ACC112 (cell line): Measurements from ENCODE around the gene MMP15.
"Not testable (repeated sequence)": the region's sequence is repeated elsewhere in the genome, so short reads cannot be mapped to it uniquely, and the experiment has no call there.

Experiments used
- H2AFZ ChIP-seq: fragments of 200-600 bp; sonication (generic); one replicate; pipeline ENCODE4 v1.6.0; 2017; ENCODE audit warnings: antibody characterized with exemption, low read length; ENCODE audit not compliant: unreplicated experiment
- H3K27ac ChIP-seq: fragments of 200-600 bp; sonication (generic); 2 replicates; pipeline ENCODE4 v1.5.1; 2014; ENCODE audit warnings: low read depth, mild to moderate bottlenecking, antibody characterized with exemption, low read length, moderate library complexity
- H3K27me3 ChIP-seq: fragments of 200-600 bp; sonication (generic); 2 replicates; pipeline ENCODE4 v1.6.1; 2014; ENCODE audit warnings: mild to moderate bottlenecking, antibody characterized with exemption, low read length, moderate library complexity, mixed read lengths; ENCODE audit not compliant: insufficient read depth
- H3K36me3 ChIP-seq: fragments of 200-600 bp; sonication (generic); 2 replicates; pipeline ENCODE4 v1.6.1; 2016; ENCODE audit warnings: mild to moderate bottlenecking, antibody characterized with exemption, low read length, moderate library complexity, mixed read lengths; ENCODE audit not compliant: insufficient read depth
- H3K4me1 ChIP-seq: fragments of 200-600 bp; sonication (generic); one replicate; pipeline ENCODE4 v1.6.1; 2016; ENCODE audit warnings: low read length, mixed read lengths; ENCODE audit not compliant: insufficient read depth, unreplicated experiment, control insufficient read depth
- H3K4me3 ChIP-seq: fragments of 200-600 bp; sonication (generic); 2 replicates; pipeline ENCODE4 v1.5.1; 2014; ENCODE audit warnings: mild to moderate bottlenecking, low read depth, low read length
- H3K79me2 ChIP-seq: fragments of 200-600 bp; sonication (generic); one replicate; pipeline ENCODE4 v1.6.0; 2016; ENCODE audit warnings: low read length; ENCODE audit not compliant: control insufficient read depth, unreplicated experiment, insufficient read depth

Gene MMP15

DNA sequence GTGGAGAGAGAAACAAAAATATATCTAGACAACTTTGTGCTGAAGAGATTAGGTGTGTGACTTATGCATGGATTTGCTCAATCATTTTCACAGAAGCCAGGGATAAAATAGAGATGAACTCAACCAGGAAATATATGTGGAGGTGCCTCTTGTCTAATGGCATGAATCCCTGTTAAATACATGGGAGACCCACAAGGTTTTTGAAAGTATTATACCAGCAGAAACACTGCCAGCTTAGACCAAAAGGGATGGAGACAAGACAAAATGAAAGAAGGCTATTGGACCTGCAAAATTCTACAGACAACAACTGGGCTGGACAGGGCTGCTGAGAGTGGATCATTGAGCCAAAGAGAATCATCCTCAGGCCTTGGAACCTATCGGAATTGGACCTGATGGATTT, 51.0 kb downstream of the MMP15 start:
- H3K27ac ChIP-seq: no peak overlapping the region
- no peak overlapping the region for H2AFZ ChIP-seq
- H3K4me1 ChIP-seq: no peaks in the 10 kb centered on the region
- no peaks in the 10 kb centered on the region for H3K79me2 ChIP-seq
- H3K27me3 ChIP-seq: no peaks in the 10 kb centered on the region; the same call in 1 of the 2 replicates
- H3K4me3 ChIP-seq: no peak overlapping the region
- H3K36me3 ChIP-seq: no peaks in the 10 kb centered on the region

DNA sequence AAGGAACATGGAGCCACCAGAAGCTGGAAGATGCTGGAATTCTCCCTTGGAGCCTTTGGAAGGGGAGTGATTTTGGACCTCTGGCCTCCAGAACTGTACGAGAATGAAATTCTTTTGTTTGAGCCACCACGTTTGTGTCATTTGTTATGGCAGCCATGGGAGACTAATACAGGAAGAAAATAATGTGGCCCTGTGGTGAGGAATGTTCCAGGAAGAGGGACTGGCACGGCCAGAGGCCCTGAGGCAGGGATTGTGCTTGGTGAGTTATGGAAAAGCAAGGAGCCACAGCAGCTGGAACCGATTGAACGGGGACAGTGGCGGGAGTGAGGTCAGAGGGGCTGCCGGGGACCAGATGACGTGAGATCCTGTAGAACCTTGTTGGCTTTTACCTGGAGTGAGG, 52.2 kb downstream of the MMP15 start:
- H3K27me3 ChIP-seq: no peaks in the 10 kb centered on the region; the same call in 1 of the 2 replicates
- no peak overlapping the region for H3K27ac ChIP-seq
- no peak overlapping the region for H2AFZ ChIP-seq
- no peaks in the 10 kb centered on the region for H3K36me3 ChIP-seq
- no peaks in the 10 kb centered on the region for H3K4me1 ChIP-seq
- H3K4me3 ChIP-seq: no peak overlapping the region
- no peaks in the 10 kb centered on the region for H3K79me2 ChIP-seq

DNA sequence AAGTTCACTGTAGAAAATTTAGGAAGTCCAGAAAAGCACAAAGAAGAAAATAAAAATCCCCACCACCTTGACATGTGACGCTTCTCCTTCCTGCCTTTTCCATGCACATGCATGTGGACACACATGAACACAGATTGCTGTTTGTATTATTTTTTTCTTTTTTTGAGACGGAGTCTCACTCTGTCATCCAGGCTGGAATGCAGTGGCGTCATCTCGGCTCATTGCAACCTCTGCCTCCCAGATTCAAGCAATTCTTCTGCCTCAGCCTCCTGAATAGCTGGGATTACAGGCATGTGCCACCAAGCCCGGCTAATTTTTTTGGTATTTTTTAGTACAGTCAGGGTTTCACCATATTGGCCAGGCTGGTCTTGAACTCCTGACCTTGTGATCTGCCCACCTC, 55.1 kb downstream of the MMP15 start:
- H3K27ac ChIP-seq, H3K27me3 ChIP-seq, H3K4me3 ChIP-seq, H3K36me3 ChIP-seq, H2AFZ ChIP-seq, H3K4me1 ChIP-seq, H3K79me2 ChIP-seq: not testable (repeated sequence)

DNA sequence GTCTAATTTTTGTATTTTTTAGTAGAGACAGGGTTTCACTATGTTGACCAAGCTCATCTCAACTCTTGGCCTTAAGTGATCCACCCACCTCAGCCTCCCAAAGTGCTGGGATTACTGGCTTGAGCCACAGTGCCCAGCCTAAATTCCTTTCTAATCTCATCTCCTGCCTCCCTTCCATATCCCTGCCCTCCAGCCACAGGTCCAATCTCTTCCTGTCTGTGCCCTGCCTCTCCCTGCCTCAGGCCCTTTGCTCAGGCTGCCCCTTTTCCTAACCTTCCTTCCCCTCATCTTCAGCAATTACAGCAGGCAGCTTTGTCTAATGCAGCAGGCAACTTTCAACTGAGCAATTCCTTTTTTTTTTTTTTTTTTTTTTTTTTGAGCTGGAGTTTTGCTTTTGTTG, 56.8 kb downstream of the MMP15 start:
- Histone ChIP-seq H2AFZ (no peak overlapping the region), H3K27me3 (no peaks in the 10 kb centered on the region; the same call in 1 of the 2 replicates), H3K79me2 (no peaks in the 10 kb centered on the region), H3K4me1 (no peaks in the 10 kb centered on the region), H3K36me3 (no peaks in the 10 kb centered on the region), H3K27ac (no peak overlapping the region), H3K4me3 (no peak overlapping the region)

DNA sequence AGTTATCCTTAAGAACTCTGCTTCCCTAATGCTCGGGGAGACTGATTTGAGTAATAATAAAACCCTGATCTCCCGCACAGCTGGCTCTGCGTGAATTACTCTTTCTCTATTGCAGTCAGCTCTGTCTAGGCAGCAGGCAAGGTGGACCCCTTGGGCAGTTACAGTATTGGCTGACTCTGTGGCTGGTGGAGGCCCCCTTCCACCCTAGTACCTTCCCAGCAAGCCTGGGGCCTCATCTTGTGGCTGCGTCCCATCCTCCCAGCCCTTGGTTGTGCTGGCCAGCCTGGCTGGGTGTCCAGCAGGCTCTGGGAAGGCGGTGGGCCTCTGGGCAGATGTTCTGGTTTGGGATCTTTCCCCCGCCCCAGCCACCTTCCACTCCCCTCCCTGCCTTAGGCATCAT, 59.1 kb downstream of the MMP15 start:
- Histone ChIP-seq H3K4me3 (no peak overlapping the region), H3K27ac (no peak overlapping the region), H2AFZ (no peak overlapping the region), H3K4me1 (no peaks in the 10 kb centered on the region), H3K27me3 (no peaks in the 10 kb centered on the region), H3K36me3 (no peaks in the 10 kb centered on the region), H3K79me2 (no peaks in the 10 kb centered on the region)

DNA sequence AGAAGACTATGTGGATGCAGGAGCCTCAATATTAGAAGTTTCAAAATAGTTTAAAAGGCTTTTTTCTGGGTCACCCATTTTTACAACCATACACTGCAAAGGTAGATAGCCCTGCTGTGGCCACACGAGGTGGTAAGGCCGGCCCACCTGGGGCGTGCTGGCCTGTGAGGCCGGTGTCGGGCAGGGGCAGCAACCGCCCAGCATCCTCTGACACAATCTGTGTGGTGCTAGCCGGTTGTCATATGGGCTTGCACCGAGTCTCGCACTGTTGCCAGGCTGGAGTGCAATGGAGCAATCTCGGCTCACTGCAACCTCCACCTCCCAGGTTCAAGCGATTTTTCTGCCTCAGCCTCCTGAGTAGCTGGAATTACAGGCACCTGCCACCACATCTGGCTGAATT, 59.6 kb downstream of the MMP15 start:
- H3K27me3 ChIP-seq: no peaks in the 10 kb centered on the region
- H3K79me2 ChIP-seq: no peaks in the 10 kb centered on the region
- no peak overlapping the region for H2AFZ ChIP-seq
- no peak overlapping the region for H3K4me3 ChIP-seq
- H3K4me1 ChIP-seq: no peaks in the 10 kb centered on the region
- H3K36me3 ChIP-seq: no peaks in the 10 kb centered on the region
- H3K27ac ChIP-seq: no peak overlapping the region

DNA sequence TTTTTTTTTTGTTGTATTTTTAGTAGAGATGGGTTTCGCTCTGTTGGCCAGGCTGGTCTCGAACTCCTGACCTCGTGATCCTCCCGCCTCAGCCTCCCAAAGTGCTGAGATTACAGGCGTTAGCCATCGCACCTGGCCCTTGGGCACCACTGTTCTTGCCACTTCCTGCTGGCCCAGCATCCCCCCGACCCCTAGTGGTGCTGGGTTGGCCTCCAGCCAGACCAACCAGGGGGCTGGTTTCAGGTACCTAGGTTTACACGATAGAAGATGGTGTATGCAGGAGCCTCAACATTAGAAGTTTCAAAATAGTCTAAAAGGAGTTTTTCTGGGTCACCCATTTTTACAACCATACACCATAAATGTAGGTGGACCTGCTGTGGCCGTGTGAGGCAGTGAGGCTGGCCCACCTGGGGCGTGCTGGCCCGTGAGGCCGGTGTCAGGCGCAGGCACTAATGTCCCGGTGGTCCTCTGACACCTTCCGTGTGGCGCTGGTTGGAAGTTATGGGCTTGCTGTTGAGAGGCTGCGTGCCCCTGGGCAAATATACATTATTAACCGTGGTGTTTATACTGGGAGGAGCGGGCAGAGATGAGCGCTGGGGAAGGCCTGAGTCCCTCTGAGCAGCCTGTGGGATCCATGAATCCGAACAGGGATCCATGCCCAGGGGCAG, 60.2 kb downstream of the MMP15 start:
- no peak overlapping the region for H3K4me3 ChIP-seq
- H2AFZ ChIP-seq: no peak overlapping the region
- H3K27ac ChIP-seq: no peak overlapping the region
- no peaks in the 10 kb centered on the region for H3K27me3 ChIP-seq
- no peaks in the 10 kb centered on the region for H3K4me1 ChIP-seq
- no peaks in the 10 kb centered on the region for H3K36me3 ChIP-seq
- no peaks in the 10 kb centered on the region for H3K79me2 ChIP-seq

DNA sequence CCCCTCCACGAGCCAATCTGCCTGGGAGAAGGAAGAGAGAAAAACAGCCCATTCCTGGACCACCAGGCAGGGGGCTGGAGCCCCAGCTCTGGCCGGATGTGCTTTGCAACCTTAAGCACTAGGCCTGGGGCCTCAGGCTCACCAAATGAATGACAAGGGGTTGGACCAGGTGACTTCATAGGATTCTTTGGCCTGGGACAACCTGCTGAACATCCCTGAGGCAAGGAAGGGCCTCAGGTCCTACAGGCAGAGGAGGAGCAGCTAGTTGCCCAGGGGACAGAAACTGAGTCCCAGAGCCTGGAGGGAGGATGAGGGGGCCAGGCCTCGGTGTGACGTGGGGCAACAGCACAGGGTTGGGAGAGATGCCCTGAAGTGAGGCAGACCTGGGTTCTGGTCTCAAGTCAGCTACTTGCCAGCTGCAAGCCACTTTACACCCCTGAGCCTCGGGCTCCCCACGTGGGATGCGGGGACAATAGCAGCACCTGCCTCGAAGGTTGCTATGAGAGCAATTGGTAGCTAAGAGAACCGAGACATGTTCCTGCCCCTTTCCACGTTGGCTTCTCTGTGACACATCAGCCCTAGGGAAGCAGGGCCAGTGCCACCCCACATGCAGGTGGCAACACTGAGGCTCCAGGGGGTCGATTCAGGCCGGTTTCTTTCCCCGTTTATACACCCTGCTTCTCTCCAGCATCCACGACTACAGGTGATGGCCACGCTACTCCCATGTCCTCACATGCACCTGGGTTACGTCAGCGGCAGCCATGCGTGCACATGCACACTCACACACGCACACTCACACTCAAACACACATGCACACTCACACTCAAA, 61.0 kb downstream of the MMP15 start:
- H3K4me1 ChIP-seq: no peaks in the 10 kb centered on the region
- no peak overlapping the region for H3K4me3 ChIP-seq
- no peak overlapping the region for H2AFZ ChIP-seq
- no peaks in the 10 kb centered on the region for H3K36me3 ChIP-seq
- no peaks in the 10 kb centered on the region for H3K79me2 ChIP-seq
- no peak overlapping the region for H3K27ac ChIP-seq
- no peaks in the 10 kb centered on the region for H3K27me3 ChIP-seq

DNA sequence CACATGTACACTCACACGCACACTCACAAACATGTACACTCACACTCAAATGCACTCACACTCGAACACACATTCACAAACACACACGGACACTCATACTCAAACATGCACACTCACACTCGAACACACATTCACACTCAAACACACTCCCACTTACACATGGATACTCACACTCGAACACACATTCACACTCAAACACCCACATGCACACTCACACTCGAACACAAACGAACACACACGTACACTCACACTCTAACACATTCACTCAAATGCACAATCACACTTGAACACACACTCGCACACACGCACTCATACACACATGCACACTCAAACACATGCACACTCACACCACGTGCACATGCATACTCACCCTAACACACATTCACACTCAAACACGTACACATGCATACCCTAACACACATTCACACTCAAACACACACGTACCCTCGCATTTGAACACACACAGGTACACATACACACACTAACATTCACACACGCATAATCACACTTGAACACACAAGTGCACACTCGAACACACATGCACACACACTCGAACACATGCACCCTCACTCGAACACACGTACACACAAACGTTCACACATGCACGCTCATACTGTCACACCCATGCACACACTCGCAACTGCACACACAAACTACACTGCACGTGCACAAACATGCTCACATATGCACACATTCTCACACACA, 61.8 kb downstream of the MMP15 start:
- Histone ChIP-seq H3K27me3 (peaks cover 5% of the 10 kb centered on the region), H3K36me3 (no peaks in the 10 kb centered on the region), H3K27ac (no peak overlapping the region), H3K4me1 (no peaks in the 10 kb centered on the region), H3K79me2 (no peaks in the 10 kb centered on the region), H2AFZ (no peak overlapping the region), H3K4me3 (no peak overlapping the region)

DNA sequence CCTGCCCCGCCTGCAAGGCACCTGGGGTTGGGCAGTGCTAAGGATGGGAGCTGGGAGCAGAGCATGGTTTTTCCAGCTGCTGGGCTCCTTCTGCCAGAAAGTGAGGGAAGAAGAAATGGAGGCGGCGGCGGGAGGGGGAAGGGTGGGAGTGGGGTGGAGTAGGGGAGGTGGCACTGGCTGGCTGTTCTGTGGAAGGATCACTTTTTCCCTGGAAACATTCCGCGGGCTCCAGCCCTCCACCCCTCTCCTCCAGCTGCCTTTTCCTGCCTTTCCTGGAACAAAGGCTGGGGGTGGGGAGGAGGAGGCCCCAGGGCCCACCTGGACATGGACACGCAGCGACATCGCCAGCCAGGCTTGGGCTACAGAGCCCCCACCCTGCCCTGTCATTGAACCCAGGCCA, 62.5 kb downstream of the MMP15 start:
- H3K27ac ChIP-seq: no peak overlapping the region
- H3K27me3 ChIP-seq: peaks cover 12% of the 10 kb centered on the region
- H3K79me2 ChIP-seq: no peaks in the 10 kb centered on the region
- no peak overlapping the region for H3K4me3 ChIP-seq
- H3K36me3 ChIP-seq: no peaks in the 10 kb centered on the region
- H2AFZ ChIP-seq: no peak overlapping the region
- no peaks in the 10 kb centered on the region for H3K4me1 ChIP-seq
